ENCODE results near the gene VSTM2B. TPM values are rescaled to one million over a fixed set of nuclear protein-coding genes. Genes with fewer than 3 reads are reported as not detected.

VSTM2B gene
- total and polyA plus RNA-seq, 2 of the 4 experiments (the other 2 are of a cell fraction) = not detected

GRCh38 chr19:29519146-29519545, 6.6 kb upstream of the VSTM2B start:
- ChIA-PET CTCF (interaction anchor here (1.0 kb wide), 1 partner anchor 9 kb away, joined by 3 read pairs; no protein-coding TSS in a partner anchor), POLR2A (ENCODE audit: unreplicated experiment) (no interaction called here)
- Histone ChIP-seq H3K27me3 (ENCODE audit: control insufficient read depth, insufficient read depth, low read length) (peaks cover 4% of the 10 kb centered on the region), H2BK20ac (ENCODE audit: low read depth, low read length) (no peak overlapping the region), H2AK5ac (ENCODE audit: low read depth, low read length) (no peak overlapping the region), H2BK5ac (ENCODE audit: low read depth, low read length, poor library complexity, severe bottlenecking) (no peak overlapping the region), H3K4me1 (ENCODE audit: control insufficient read depth, insufficient read depth, low read length) (no peaks in the 10 kb centered on the region), H3K36me3 (ENCODE audit: control insufficient read depth, insufficient read depth, low read length) (no peaks in the 10 kb centered on the region), H4K20me1 (ENCODE audit: insufficient read depth, low read length) (no peaks in the 10 kb centered on the region), H4K8ac (ENCODE audit: low read depth in 2 of 2, low read length in 2 of 2) (no peak overlapping the region), H2BK15ac (ENCODE audit: low read depth, low read length) (no peak overlapping the region), H2AK9ac (replicated peaks; ENCODE audit: low read depth, low read length, poor library complexity) (no peak overlapping the region), H3K9me3 (ENCODE audit: control insufficient read depth, insufficient read depth, low read length) (no peaks in the 10 kb centered on the region), H2AFZ (replicated peaks; ENCODE audit: low read length, poor library complexity) (no peak overlapping the region), H4K91ac (ENCODE audit: insufficient read depth, low read depth, low read length) (no peak overlapping the region), H4K5ac (ENCODE audit: low read depth, low read length) (no peak overlapping the region), H3K4me2 (ENCODE audit: low read depth, low read length) (no peak overlapping the region), H3K27ac (ENCODE audit: insufficient read depth, low read length) (no peak overlapping the region), H3K9ac (ENCODE audit: low read depth, low read length) (no peak overlapping the region), H3K4me3 (ENCODE audit: insufficient read depth, low read depth, low read length) (no peak overlapping the region), H3K79me1 (ENCODE audit: low read depth in 1 of 2, low read length in 2 of 2) (no peaks in the 10 kb centered on the region), H3K56ac (ENCODE audit: extremely low read depth, insufficient read depth, low read length) (no peak overlapping the region), H3K23ac (ENCODE audit: low read depth, low read length) (no peak overlapping the region), H2BK120ac (ENCODE audit: low read depth, low read length) (no peak overlapping the region), H3K18ac (ENCODE audit: low read depth, low read length) (no peak overlapping the region), H3K4ac (ENCODE audit: low read depth, low read length) (no peak overlapping the region), H3K14ac (replicated peaks; ENCODE audit: low read depth, low read length) (no peak overlapping the region), H3K9me1 (ENCODE audit: insufficient read depth, low read length) (no peaks in the 10 kb centered on the region)
- intact Hi-C loops (cut with micrococcal nuclease) = no loop called here
- no peak for ATAC-seq (ENCODE audit: low read depth)
- no peak for TF ChIP-seq POLR2A (IDR thresholded peaks at IDR 0.05; ENCODE audit: low read depth, low read length)
- TF ChIP-seq RAD21 (IDR thresholded peaks at IDR 0.05; ENCODE audit: low read length) = no peak
- TF ChIP-seq USF2 (IDR thresholded peaks at IDR 0.05; ENCODE audit: low read depth, low read length) = no peak
- TF ChIP-seq RCOR1 (IDR thresholded peaks at IDR 0.05; ENCODE audit: insufficient replicate concordance, low read length) = no peak
- TF ChIP-seq BHLHE40 (IDR thresholded peaks at IDR 0.05; ENCODE audit: low read depth, low read length) = no peak
- no peak for TF ChIP-seq CEBPB (IDR thresholded peaks at IDR 0.05; ENCODE audit: low read depth, low read length)
- no peak for TF ChIP-seq MAZ (IDR thresholded peaks at IDR 0.05; ENCODE audit: borderline replicate concordance, low read depth, low read length)
- no peak for TF ChIP-seq MXI1 (IDR thresholded peaks at IDR 0.05; ENCODE audit: borderline replicate concordance, low read depth, low read length)
- no peak for TF ChIP-seq SMC3 (IDR thresholded peaks at IDR 0.05; ENCODE audit: low read depth, low read length)
- no peak for TF ChIP-seq FOS (IDR thresholded peaks at IDR 0.05; ENCODE audit: low read depth, low read length)
- no peak for TF ChIP-seq MAFK (IDR thresholded peaks at IDR 0.05; ENCODE audit: low read depth, low read length)
- TF ChIP-seq RFX5 (IDR thresholded peaks at IDR 0.05; ENCODE audit: low read depth, low read length) = no peak
- TF ChIP-seq CTCF (conservative IDR thresholded peaks at IDR 0.05; ENCODE audit: low read depth, low read length) = no peak
- TF ChIP-seq ELK1 (IDR thresholded peaks at IDR 0.05; ENCODE audit: borderline replicate concordance, low read depth, low read length) = no peak
- no peak for TF ChIP-seq NFE2L2 (IDR thresholded peaks at IDR 0.05; ENCODE audit: low read depth, low read length)
- TF ChIP-seq CHD1 (IDR thresholded peaks at IDR 0.05; ENCODE audit: low read depth, low read length) = no peak
- no peak for DNase-seq
- dilution Hi-C loops (cut with HindIII; ENCODE audit: low sequenced_read_pairs, unreplicated experiment) = no loop called here
- WGBS, 2 experiments (ENCODE audit: extremely low coverage in 2 of 2, insufficient read length in 1 of 2) = 33% methylated on average over 2 of the region's 5 CpGs; no CpG with 5 or more reads in 1 of the 2 experiments
- no TSS peak for BruUV-seq (replicated peaks)
- in situ Hi-C loops (cut with MboI; ENCODE audit: low sequenced_read_pairs) = no loop called here

All from IMR-90 (cell line).